ENCODE data around the gene CACNA1D.

Gene CACNA1D

DNA sequence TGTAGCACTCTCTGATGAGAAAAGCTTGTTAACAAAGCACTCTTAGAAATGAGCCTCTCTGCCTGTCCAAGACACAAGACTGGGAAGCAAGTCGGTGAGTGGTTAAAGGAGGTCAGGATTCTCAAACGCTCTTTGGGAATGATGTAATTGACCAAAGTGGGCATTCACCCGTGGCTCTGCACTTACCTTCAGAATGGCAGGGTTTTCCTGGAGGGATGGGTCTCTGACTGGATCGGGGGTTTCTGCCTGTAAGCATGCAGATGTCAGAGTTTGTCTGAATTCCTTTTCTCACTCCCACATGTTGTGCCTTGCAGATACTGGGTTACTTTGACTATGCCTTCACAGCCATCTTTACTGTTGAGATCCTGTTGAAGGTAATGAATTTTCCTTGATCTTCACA is 245.6 kb downstream of the CACNA1D start:
- Histone ChIP-seq H3K27me3 (ENCODE audit: insufficient read depth, low read length) (peaks cover 8% of the 10 kb centered on the region; the same call in 1 of the 2 replicates), H3K4me3 (ENCODE audit: low read depth, low read length) (no peak overlapping the region), H3K4me1 (ENCODE audit: control insufficient read depth, insufficient read depth, low read length, unreplicated experiment) (no peaks in the 10 kb centered on the region), H3K27ac (ENCODE audit: low read depth, low read length) (no peak overlapping the region), H3K36me3 (ENCODE audit: insufficient read depth, low read length) (no peaks in the 10 kb centered on the region), H3K79me2 (ENCODE audit: control insufficient read depth, insufficient read depth, low read length, unreplicated experiment) (no peaks in the 10 kb centered on the region), H2AFZ (ENCODE audit: low read length, unreplicated experiment) (no peak overlapping the region)

DNA sequence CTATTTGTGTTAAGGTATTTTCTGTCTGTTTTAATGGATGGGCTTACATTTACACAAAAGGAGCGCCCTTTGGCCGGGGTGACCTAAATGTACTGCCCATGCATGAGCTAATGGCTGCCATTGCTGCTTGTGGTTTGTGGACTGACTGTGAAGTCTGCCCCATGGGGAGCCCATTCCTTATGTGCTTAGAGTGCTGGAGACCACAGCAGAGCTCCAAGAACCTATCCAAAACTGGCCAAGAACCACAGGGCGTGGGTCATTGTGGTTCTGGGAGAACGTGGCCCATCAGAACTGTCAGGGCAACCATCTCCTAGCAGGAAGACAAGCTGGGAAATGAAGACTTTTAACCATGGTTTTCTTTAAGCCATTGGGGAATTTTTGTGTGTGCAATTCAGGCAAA is 246.5 kb downstream of the CACNA1D start:
- Histone ChIP-seq H3K36me3 (ENCODE audit: insufficient read depth, low read length) (no peaks in the 10 kb centered on the region), H3K79me2 (ENCODE audit: control insufficient read depth, insufficient read depth, low read length, unreplicated experiment) (no peaks in the 10 kb centered on the region), H3K27me3 (ENCODE audit: insufficient read depth, low read length) (peaks cover 8% of the 10 kb centered on the region; the same call in 1 of the 2 replicates), H3K27ac (ENCODE audit: low read depth, low read length) (no peak overlapping the region), H2AFZ (ENCODE audit: low read length, unreplicated experiment) (no peak overlapping the region), H3K4me3 (ENCODE audit: low read depth, low read length) (no peak overlapping the region), H3K4me1 (ENCODE audit: control insufficient read depth, insufficient read depth, low read length, unreplicated experiment) (no peaks in the 10 kb centered on the region)

GRCh38 chr3:53744351-53744750 is 249.9 kb downstream of the CACNA1D start:
- Histone ChIP-seq H3K27me3 (ENCODE audit: insufficient read depth, low read length) (peaks cover 8% of the 10 kb centered on the region), H3K4me3 (ENCODE audit: low read depth, low read length) (no peak overlapping the region), H2AFZ (ENCODE audit: low read length, unreplicated experiment) (no peak overlapping the region), H3K79me2 (ENCODE audit: control insufficient read depth, insufficient read depth, low read length, unreplicated experiment) (no peaks in the 10 kb centered on the region), H3K4me1 (ENCODE audit: control insufficient read depth, insufficient read depth, low read length, unreplicated experiment) (no peaks in the 10 kb centered on the region), H3K27ac (ENCODE audit: low read depth, low read length) (no peak overlapping the region), H3K36me3 (ENCODE audit: insufficient read depth, low read length) (no peaks in the 10 kb centered on the region)

DNA sequence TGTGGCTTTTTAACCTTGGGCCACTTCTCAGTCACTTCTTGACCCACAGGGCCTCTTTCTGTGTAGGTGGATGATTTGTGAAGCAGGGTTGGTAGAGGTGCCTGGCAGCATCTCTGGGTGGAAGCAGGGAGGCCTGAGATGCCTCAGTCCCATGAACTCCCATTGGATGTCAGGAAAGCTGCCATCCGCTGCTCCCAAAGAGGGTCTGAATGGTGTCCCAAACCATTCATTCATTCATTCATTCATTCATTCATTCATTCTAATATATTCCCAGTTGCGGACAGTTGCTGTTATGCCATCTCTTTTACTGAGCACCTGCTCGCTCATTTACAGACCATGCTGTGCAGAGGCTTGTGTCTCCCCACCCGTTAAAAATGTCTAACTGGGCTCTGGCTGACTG is 253.1 kb downstream of the CACNA1D start:
- Histone ChIP-seq H3K27me3 (ENCODE audit: insufficient read depth, low read length) (no peaks in the 10 kb centered on the region; the same call in 1 of the 2 replicates), H3K4me1 (ENCODE audit: control insufficient read depth, insufficient read depth, low read length, unreplicated experiment) (no peaks in the 10 kb centered on the region), H2AFZ (ENCODE audit: low read length, unreplicated experiment) (no peak overlapping the region), H3K36me3 (ENCODE audit: insufficient read depth, low read length) (no peaks in the 10 kb centered on the region), H3K27ac (ENCODE audit: low read depth, low read length) (no peak overlapping the region), H3K79me2 (ENCODE audit: control insufficient read depth, insufficient read depth, low read length, unreplicated experiment) (no peaks in the 10 kb centered on the region), H3K4me3 (ENCODE audit: low read depth, low read length) (no peak overlapping the region)

GRCh38 chr3:53748512-53749271 is 254.3 kb downstream of the CACNA1D start:
- no peaks in the 10 kb centered on the region for H3K36me3 ChIP-seq (ENCODE audit: insufficient read depth, low read length)
- H3K4me1 ChIP-seq (ENCODE audit: control insufficient read depth, insufficient read depth, low read length, unreplicated experiment) = no peaks in the 10 kb centered on the region
- H2AFZ ChIP-seq (ENCODE audit: low read length, unreplicated experiment) = no peak overlapping the region
- H3K79me2 ChIP-seq (ENCODE audit: control insufficient read depth, insufficient read depth, low read length, unreplicated experiment) = no peaks in the 10 kb centered on the region
- H3K27me3 ChIP-seq (ENCODE audit: insufficient read depth, low read length) = no peaks in the 10 kb centered on the region; the same call in 1 of the 2 replicates
- H3K27ac ChIP-seq (ENCODE audit: low read depth, low read length) = no peak overlapping the region
- no peak overlapping the region for H3K4me3 ChIP-seq (ENCODE audit: low read depth, low read length)

- no peaks in the 10 kb centered on the region for H3K36me3 ChIP-seq (ENCODE audit: insufficient read depth, low read length)
- no peak overlapping the region for H3K27ac ChIP-seq (ENCODE audit: low read depth, low read length)
- H2AFZ ChIP-seq (ENCODE audit: low read length, unreplicated experiment) = no peak overlapping the region
- H3K79me2 ChIP-seq (ENCODE audit: control insufficient read depth, insufficient read depth, low read length, unreplicated experiment) = no peaks in the 10 kb centered on the region
- no peaks in the 10 kb centered on the region; the same call in 1 of the 2 replicates for H3K27me3 ChIP-seq (ENCODE audit: insufficient read depth, low read length)
- H3K4me3 ChIP-seq (ENCODE audit: low read depth, low read length) = no peak overlapping the region
- no peaks in the 10 kb centered on the region for H3K4me1 ChIP-seq (ENCODE audit: control insufficient read depth, insufficient read depth, low read length, unreplicated experiment)
Observed at GRCh38 chr3:53749448-53749847, 255.0 kb downstream of the CACNA1D start.

DNA sequence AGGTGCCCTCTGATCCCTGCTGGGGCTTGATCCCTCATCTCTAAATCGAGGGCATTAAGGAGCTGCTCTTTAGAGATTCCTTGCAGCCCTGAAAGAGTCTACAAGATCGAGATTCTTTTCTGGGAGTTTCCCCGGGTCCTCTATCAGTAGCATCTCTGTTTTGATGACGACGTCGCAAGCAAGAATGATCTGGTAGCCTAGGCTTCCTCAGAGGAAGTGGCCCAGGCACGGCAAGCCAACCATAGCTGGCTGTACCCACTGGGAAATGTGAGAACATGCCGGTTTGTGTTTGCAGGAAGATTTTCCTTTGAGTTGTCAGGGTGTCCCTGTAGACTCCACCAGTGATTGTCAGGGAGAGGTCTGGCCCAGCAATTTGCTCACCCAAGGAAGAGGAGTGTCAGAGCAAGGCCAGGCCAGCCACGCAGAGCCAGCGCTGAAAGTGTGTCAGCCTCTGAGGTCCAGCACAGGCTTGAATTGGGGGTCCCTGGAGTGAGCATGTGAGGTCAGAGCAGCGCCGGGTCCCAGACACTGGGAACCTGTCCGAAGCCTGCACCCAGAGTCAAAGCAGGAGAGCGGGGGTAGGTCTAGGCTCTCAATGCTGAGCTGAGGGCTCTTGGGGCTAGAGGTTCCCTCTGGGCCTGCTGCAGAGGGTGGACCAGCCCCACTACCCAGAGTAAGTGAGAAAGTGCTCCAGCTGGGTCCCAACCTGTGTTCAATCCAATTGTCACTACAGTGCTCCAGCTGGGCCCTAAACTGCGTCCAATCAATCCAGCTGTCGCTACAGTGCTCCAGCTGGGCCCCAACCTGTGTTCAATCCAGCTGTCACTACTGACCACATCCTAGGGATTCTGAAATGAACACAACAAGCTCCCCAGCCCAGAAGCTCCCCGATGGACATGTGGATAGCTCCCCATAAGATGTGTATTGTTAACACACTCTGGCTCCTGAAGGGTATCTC is 256.1 kb downstream of the CACNA1D start:
- no peaks in the 10 kb centered on the region for H3K36me3 ChIP-seq (ENCODE audit: insufficient read depth, low read length)
- no peak overlapping the region for H2AFZ ChIP-seq (ENCODE audit: low read length, unreplicated experiment)
- no peak overlapping the region for H3K4me3 ChIP-seq (ENCODE audit: low read depth, low read length)
- H3K4me1 ChIP-seq (ENCODE audit: control insufficient read depth, insufficient read depth, low read length, unreplicated experiment) = no peaks in the 10 kb centered on the region
- H3K27me3 ChIP-seq (ENCODE audit: insufficient read depth, low read length) = peaks cover 3% of the 10 kb centered on the region; the same call in 1 of the 2 replicates
- H3K27ac ChIP-seq (ENCODE audit: low read depth, low read length) = no peak overlapping the region
- no peaks in the 10 kb centered on the region for H3K79me2 ChIP-seq (ENCODE audit: control insufficient read depth, insufficient read depth, low read length, unreplicated experiment)

DNA sequence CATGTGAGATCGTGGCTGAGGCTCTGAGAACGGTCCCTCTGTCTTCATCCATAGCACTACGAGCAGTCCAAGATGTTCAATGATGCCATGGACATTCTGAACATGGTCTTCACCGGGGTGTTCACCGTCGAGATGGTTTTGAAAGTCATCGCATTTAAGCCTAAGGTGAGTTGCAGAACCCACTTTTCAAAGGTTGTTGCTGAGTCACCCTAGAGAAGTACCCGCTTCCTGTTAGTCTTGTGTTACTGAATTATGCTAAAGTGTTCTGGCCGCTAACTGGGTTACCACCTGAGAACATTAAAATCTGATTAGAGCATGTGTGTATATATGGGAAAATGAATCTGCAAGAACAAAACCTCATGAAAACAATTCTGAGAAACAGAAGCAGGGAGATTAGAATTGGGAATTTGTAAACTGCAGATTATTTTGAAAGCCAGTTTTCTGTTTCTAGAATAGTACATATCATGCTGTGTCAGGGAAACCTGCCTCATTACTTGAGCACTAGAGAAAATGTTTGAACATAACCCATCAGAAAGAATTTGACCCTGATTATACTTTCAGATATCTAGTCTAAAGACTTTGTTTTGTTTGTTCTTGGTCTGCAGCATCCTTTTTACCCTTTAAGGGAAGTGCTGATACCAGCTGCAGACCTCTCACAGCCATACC is 259.2 kb downstream of the CACNA1D start:
- no peaks in the 10 kb centered on the region for H3K4me1 ChIP-seq (ENCODE audit: control insufficient read depth, insufficient read depth, low read length, unreplicated experiment)
- no peaks in the 10 kb centered on the region for H3K79me2 ChIP-seq (ENCODE audit: control insufficient read depth, insufficient read depth, low read length, unreplicated experiment)
- no peak overlapping the region for H3K4me3 ChIP-seq (ENCODE audit: low read depth, low read length)
- peaks cover 3% of the 10 kb centered on the region; the same call in 1 of the 2 replicates for H3K27me3 ChIP-seq (ENCODE audit: insufficient read depth, low read length)
- no peak overlapping the region for H2AFZ ChIP-seq (ENCODE audit: low read length, unreplicated experiment)
- no peak overlapping the region for H3K27ac ChIP-seq (ENCODE audit: low read depth, low read length)
- no peaks in the 10 kb centered on the region for H3K36me3 ChIP-seq (ENCODE audit: insufficient read depth, low read length)

DNA sequence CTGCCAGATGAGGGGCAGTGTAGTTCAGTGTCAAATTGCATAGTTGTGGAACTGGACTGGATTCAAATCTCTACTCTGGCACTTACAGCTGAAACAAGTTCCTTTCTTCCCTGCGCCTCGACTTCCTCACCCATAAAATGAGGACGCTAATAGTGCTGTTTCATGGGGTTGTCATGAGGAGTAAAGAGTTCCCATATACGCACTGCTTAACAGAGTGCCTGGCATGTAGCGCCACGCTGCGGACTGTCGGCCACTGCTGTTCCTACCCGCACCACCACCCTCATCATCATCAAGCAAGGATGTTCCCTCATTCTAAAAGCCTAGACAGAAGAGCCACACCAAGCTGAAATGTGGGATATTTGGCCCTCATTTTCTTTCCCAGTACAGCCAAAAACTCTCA is 259.9 kb downstream of the CACNA1D start:
- Histone ChIP-seq H3K4me3 (ENCODE audit: low read depth, low read length) (no peak overlapping the region), H3K36me3 (ENCODE audit: insufficient read depth, low read length) (no peaks in the 10 kb centered on the region), H3K27me3 (ENCODE audit: insufficient read depth, low read length) (0 out of 2 replicates have a peak, but pooled peaks cover 3% of the 10 kb centered on the region), H3K27ac (ENCODE audit: low read depth, low read length) (no peak overlapping the region), H2AFZ (ENCODE audit: low read length, unreplicated experiment) (no peak overlapping the region), H3K79me2 (ENCODE audit: control insufficient read depth, insufficient read depth, low read length, unreplicated experiment) (no peaks in the 10 kb centered on the region), H3K4me1 (ENCODE audit: control insufficient read depth, insufficient read depth, low read length, unreplicated experiment) (no peaks in the 10 kb centered on the region)

DNA sequence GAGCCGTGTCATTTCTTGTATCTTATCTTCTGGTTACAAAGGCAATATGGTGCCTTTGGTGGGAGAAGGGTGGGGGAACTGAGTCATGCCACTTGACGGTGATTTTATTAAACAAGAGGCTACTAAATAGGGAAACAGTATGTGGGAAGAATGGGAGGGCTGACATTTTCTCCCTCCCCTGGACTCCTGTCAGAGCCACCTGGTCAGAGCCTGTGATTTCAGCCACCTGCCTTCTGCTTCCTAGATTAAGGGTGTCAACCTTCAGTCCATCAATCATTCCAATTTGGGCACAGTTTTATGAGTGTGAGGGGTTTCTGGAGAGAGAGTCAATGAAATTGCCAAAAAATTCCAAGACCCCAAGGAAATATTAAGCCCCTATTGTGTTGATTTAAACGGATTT is 264.4 kb downstream of the CACNA1D start:
- Histone ChIP-seq H3K27ac (ENCODE audit: low read depth, low read length) (no peak overlapping the region), H2AFZ (ENCODE audit: low read length, unreplicated experiment) (no peak overlapping the region), H3K4me1 (ENCODE audit: control insufficient read depth, insufficient read depth, low read length, unreplicated experiment) (no peaks in the 10 kb centered on the region), H3K79me2 (ENCODE audit: control insufficient read depth, insufficient read depth, low read length, unreplicated experiment) (no peaks in the 10 kb centered on the region), H3K27me3 (ENCODE audit: insufficient read depth, low read length) (0 out of 2 replicates have a peak, but pooled peaks cover 6% of the 10 kb centered on the region), H3K4me3 (ENCODE audit: low read depth, low read length) (no peak overlapping the region), H3K36me3 (ENCODE audit: insufficient read depth, low read length) (no peaks in the 10 kb centered on the region)

All from ACC112 (cell line).